ENCODE data around the gene SLC36A4. TPM values are rescaled to one million over a fixed set of nuclear protein-coding genes. Genes with fewer than 3 reads are reported as not detected.

SLC36A4 gene
- total and polyA plus RNA-seq, 2 of the 13 experiments (the other 11 are each of a cell fraction or from before 2014, with no cell fraction given) = 7.3 to 9.5 TPM

DNA sequence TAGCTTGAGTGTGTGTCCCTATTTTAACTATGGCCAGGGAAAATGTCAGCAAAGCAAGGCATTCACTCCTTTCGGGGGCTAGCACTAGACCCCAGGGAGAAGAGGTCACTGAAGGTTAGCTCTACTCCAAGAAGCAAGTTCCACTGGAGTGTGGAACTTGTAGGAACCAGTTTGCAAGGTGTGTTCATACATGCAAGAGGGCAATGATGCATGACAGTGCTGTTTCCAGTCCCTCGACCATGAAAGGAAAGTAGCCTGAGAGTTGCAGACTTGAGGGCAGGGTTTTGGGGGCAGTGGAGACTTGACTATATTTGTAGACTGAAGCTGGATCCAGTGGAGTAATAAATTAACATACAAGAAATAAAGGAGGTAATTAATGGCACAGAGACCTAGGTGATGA lies 21.6 kb upstream of the SLC36A4 start:
- H3K4me2 ChIP-seq (ENCODE audit: low read depth, low read length) = no peak overlapping the region
- no peak overlapping the region for H2AFZ ChIP-seq (ENCODE audit: low read length)
- no peaks in the 10 kb centered on the region for H3K9me3 ChIP-seq (ENCODE audit: low read length)
- FAIRE-seq (no peak), DNase-seq (ENCODE audit: low spot score) (no peak), ATAC-seq (no peak)
- CTCF ChIA-PET (ENCODE audit: low intra/inter-chr PET ratio, low total read pairs) = no interaction called here
- no peaks in the 10 kb centered on the region for H3K4me1 ChIP-seq (ENCODE audit: insufficient read depth, low read length)
- POLR2A ChIA-PET = no interaction called here
- TF ChIP-seq ZNF577 (CRISPR knock-in tag; IDR thresholded peaks at IDR 0.05; ENCODE audit: borderline replicate concordance, low read depth) (no peak), ETV5 (CRISPR knock-in tag; IDR thresholded peaks at IDR 0.05; ENCODE audit: borderline replicate concordance) (no peak), NFIB (CRISPR knock-in tag; IDR thresholded peaks at IDR 0.05; ENCODE audit: borderline replicate concordance) (no peak), PTBP1 (IDR thresholded peaks at IDR 0.05; ENCODE audit: low read depth, low read length, poor library complexity, severe bottlenecking) (no peak), ZSCAN31 (CRISPR knock-in tag; IDR thresholded peaks at IDR 0.05; ENCODE audit: low read depth) (no peak), ZKSCAN5 (CRISPR knock-in tag; IDR thresholded peaks at IDR 0.05) (no peak), AGO2 (optimal IDR thresholded peaks at IDR 0.05; ENCODE audit: low read depth, low read length) (no peak), ZFP1 (CRISPR knock-in tag; IDR thresholded peaks at IDR 0.05) (no peak), ZNF781 (CRISPR knock-in tag; IDR thresholded peaks at IDR 0.05; ENCODE audit: borderline replicate concordance, not compliant biosample characterization) (no peak), RFX3 (CRISPR knock-in tag; IDR thresholded peaks at IDR 0.05) (no peak)
- TF ChIP-seq, protein P1, sequence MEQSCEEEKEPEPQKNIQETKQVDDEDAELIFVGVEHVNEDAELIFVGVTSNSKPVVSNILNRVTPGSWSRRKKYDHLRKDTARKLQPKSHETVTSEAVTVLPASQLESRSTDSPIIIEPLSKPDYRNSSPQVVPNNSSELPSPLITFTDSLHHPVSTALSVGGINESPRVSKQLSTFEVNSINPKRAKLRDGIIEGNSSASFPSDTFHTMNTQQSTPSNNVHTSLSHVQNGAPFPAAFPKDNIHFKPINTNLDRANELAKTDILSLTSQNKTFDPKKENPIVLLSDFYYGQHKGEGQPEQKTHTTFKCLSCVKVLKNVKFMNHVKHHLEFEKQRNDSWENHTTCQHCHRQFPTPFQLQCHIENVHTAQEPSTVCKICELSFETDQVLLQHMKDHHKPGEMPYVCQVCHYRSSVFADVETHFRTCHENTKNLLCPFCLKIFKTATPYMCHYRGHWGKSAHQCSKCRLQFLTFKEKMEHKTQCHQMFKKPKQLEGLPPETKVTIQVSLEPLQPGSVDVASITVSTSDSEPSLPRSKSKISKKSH (CRISPR knock-in tag; IDR thresholded peaks at IDR 0.05; ENCODE audit: borderline replicate concordance) = no peak
- TF ChIP-seq, protein P2, sequence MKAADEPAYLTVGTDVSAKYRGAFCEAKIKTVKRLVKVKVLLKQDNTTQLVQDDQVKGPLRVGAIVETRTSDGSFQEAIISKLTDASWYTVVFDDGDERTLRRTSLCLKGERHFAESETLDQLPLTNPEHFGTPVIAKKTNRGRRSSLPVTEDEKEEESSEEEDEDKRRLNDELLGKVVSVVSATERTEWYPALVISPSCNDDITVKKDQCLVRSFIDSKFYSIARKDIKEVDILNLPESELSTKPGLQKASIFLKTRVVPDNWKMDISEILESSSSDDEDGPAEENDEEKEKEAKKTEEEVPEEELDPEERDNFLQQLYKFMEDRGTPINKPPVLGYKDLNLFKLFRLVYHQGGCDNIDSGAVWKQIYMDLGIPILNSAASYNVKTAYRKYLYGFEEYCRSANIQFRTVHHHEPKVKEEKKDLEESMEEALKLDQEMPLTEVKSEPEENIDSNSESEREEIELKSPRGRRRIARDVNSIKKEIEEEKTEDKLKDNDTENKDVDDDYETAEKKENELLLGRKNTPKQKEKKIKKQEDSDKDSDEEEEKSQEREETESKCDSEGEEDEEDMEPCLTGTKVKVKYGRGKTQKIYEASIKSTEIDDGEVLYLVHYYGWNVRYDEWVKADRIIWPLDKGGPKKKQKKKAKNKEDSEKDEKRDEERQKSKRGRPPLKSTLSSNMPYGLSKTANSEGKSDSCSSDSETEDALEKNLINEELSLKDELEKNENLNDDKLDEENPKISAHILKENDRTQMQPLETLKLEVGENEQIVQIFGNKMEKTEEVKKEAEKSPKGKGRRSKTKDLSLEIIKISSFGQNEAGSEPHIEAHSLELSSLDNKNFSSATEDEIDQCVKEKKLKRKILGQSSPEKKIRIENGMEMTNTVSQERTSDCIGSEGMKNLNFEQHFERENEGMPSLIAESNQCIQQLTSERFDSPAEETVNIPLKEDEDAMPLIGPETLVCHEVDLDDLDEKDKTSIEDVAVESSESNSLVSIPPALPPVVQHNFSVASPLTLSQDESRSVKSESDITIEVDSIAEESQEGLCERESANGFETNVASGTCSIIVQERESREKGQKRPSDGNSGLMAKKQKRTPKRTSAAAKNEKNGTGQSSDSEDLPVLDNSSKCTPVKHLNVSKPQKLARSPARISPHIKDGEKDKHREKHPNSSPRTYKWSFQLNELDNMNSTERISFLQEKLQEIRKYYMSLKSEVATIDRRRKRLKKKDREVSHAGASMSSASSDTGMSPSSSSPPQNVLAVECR (CRISPR knock-in tag; IDR thresholded peaks at IDR 0.05; ENCODE audit: borderline replicate concordance) = no peak
- H4K20me1 ChIP-seq (ENCODE audit: insufficient read depth, low read length) = no peaks in the 10 kb centered on the region
- H3K4me3 ChIP-seq (replicated peaks in 1 of 3; ENCODE audit: insufficient read depth in 1 of 3, low read depth in 2 of 3, low read length in 3 of 3) = no peak overlapping the region
- WGBS (ENCODE audit: low lambda C conversion rate) = 0% methylated on average over 2 of the region's 2 CpGs
- peaks cover 1 to 6% of the 10 kb centered on the region in 2 experiments; a peak in 4 of 5 replicates for H3K27me3 ChIP-seq (ENCODE audit: control insufficient read depth in 1 of 2, insufficient read depth in 2 of 2, low read length in 2 of 2)
- H3K79me2 ChIP-seq (ENCODE audit: insufficient read depth, low read length) = no peaks in the 10 kb centered on the region
- no peak overlapping the region for H3K27ac ChIP-seq (ENCODE audit: extremely low read length, insufficient read depth, low read length)
- in situ Hi-C loops (cut with HindIII; ENCODE audit: extremely low pct_ligation_motif_present, low pct_unique_long_range_greater_than_20kb) = no loop called here
- BruUV-seq (replicated peaks) = no TSS peak
- intact Hi-C loops (cut with micrococcal nuclease; ENCODE audit: unreplicated experiment) = no loop called here
- H3K36me3 ChIP-seq (replicated peaks in 1 of 2; ENCODE audit: control insufficient read depth in 1 of 2, insufficient read depth in 2 of 2, low read length in 2 of 2) = no peaks in the 10 kb centered on the region
- no peak overlapping the region for H3K9ac ChIP-seq (ENCODE audit: insufficient read depth, low read depth, low read length)

Data from HepG2 (cell line).